H9 (cell line): ENCODE measurements around the gene LAIR1. TPM values are rescaled to one million over a fixed set of nuclear protein-coding genes. Genes with fewer than 3 reads are reported as not detected.

Source experiments
- DNase-seq: peaks from one replicate; pipeline ENCODE4 v3.0.0-alpha.2; 2017
- H2AFZ ChIP-seq: one replicate; pipeline ENCODE4 v1.6.1; 2013; ENCODE audit warnings: mild to moderate bottlenecking, low read length, control low read depth, moderate library complexity
- H2AK5ac ChIP-seq: 2 replicates; pipeline ENCODE4 v1.6.1; 2013; ENCODE audit warnings: low read length, control low read depth, mixed read lengths; ENCODE audit not compliant: insufficient read length
- H2BK120ac ChIP-seq: one replicate; pipeline ENCODE4 v1.6.1; 2013; ENCODE audit warnings: low read depth, mild to moderate bottlenecking, low read length, control low read depth, inconsistent platforms; ENCODE audit not compliant: poor library complexity, severe bottlenecking
- H2BK12ac ChIP-seq: 2 replicates; pipeline ENCODE4 v1.6.1; 2013; ENCODE audit warnings: low read length, control low read depth, mixed read lengths, low read depth; ENCODE audit not compliant: insufficient read length
- H2BK15ac ChIP-seq: 2 replicates; pipeline ENCODE4 v1.6.1; 2013; ENCODE audit warnings: low read depth, low read length, control low read depth
- H2BK20ac ChIP-seq: one replicate; pipeline ENCODE4 v1.6.1; 2013; ENCODE audit warnings: low read depth, mild to moderate bottlenecking, low read length, control low read depth, inconsistent platforms; ENCODE audit not compliant: poor library complexity, severe bottlenecking
- H2BK5ac ChIP-seq: 2 replicates; pipeline ENCODE4 v1.6.1; 2013; ENCODE audit warnings: low read length, control low read depth, mixed read lengths; ENCODE audit not compliant: insufficient read length
- H3K14ac ChIP-seq: 2 replicates; pipeline ENCODE4 v1.6.1; 2013; ENCODE audit warnings: low read length, control low read depth; ENCODE audit not compliant: insufficient read depth
- H3K18ac ChIP-seq: 2 replicates; pipeline ENCODE4 v1.6.1; 2013; ENCODE audit warnings: low read depth, mild to moderate bottlenecking, mixed read lengths, low read length, control low read depth; ENCODE audit not compliant: insufficient read length
- H3K23ac ChIP-seq: 2 replicates; pipeline ENCODE4 v1.6.1; 2013; ENCODE audit warnings: low read length, control low read depth, mixed read lengths, low read depth; ENCODE audit not compliant: insufficient read length
- H3K23me2 ChIP-seq: 2 replicates; pipeline ENCODE4 v1.6.1; 2013; ENCODE audit warnings: low read depth, mild to moderate bottlenecking, mixed read lengths, low read length, control low read depth; ENCODE audit not compliant: insufficient read length, poor library complexity, severe bottlenecking
- H3K27ac ChIP-seq: 2 replicates; pipeline ENCODE4 v1.5.1; 2013; ENCODE audit warnings: low read length, control low read depth, mixed read lengths, low read depth; ENCODE audit not compliant: insufficient read length
- H3K27me3 ChIP-seq: 2 replicates; pipeline ENCODE4 v1.6.1; 2013; ENCODE audit warnings: low read length, control low read depth, inconsistent platforms; ENCODE audit not compliant: insufficient read depth
- H3K4ac ChIP-seq: 2 replicates; pipeline ENCODE4 v1.6.1; 2013; ENCODE audit warnings: low read depth, mild to moderate bottlenecking, control low read depth, inconsistent platforms, low read length, moderate library complexity
- H3K4me1 ChIP-seq: 2 replicates; pipeline ENCODE4 v1.6.1; 2013; ENCODE audit warnings: low read length, control low read depth, inconsistent platforms; ENCODE audit not compliant: insufficient read depth
- H3K4me2 ChIP-seq: 2 replicates; pipeline ENCODE4 v1.6.1; 2013; ENCODE audit warnings: low read length, control low read depth, mixed read lengths; ENCODE audit not compliant: insufficient read length, insufficient read depth
- H3K56ac ChIP-seq: 2 replicates; pipeline ENCODE4 v1.6.1; 2013; ENCODE audit warnings: low read depth, mild to moderate bottlenecking, mixed read lengths, low read length, control low read depth; ENCODE audit not compliant: insufficient read length
- H3K79me1 ChIP-seq: 2 replicates; pipeline ENCODE4 v1.6.1; 2013; ENCODE audit warnings: low read depth, mild to moderate bottlenecking, moderate library complexity, low read length, control low read depth, inconsistent platforms; ENCODE audit not compliant: insufficient read depth, poor library complexity, severe bottlenecking
- H3K79me2 ChIP-seq: 2 replicates; pipeline ENCODE4 v1.6.1; 2013; ENCODE audit warnings: low read length, control low read depth, inconsistent platforms; ENCODE audit not compliant: insufficient read depth
- H3K9ac ChIP-seq: 2 replicates; pipeline ENCODE4 v1.6.1; 2013; ENCODE audit warnings: low read length, control low read depth, mixed read lengths; ENCODE audit not compliant: insufficient read length; ENCODE audit errors: extremely low read depth
- H3K9me3 ChIP-seq: one replicate; pipeline ENCODE4 v1.6.1; 2013; ENCODE audit warnings: low read depth, low read length, inconsistent platforms; ENCODE audit not compliant: control insufficient read depth
- H3T11ph ChIP-seq: one replicate; pipeline ENCODE4 v1.6.1; 2013; ENCODE audit warnings: mild to moderate bottlenecking, low read length, control low read depth, inconsistent platforms
- H4K20me1 ChIP-seq: one replicate; pipeline ENCODE4 v1.6.1; 2013; ENCODE audit not compliant: control insufficient read depth, insufficient read length, insufficient read depth
- H4K5ac ChIP-seq: 2 replicates; pipeline ENCODE4 v1.6.1; 2013; ENCODE audit warnings: low read depth, mild to moderate bottlenecking, mixed read lengths, low read length, control low read depth; ENCODE audit not compliant: insufficient read length
- H4K8ac ChIP-seq: replicated peaks from 2 replicates; pipeline ENCODE4 v1.6.1; 2013; ENCODE audit warnings: low read length, control low read depth, mixed read lengths, low read depth; ENCODE audit not compliant: insufficient read length
- H4K91ac ChIP-seq: 2 replicates; pipeline ENCODE4 v1.6.1; 2013; ENCODE audit warnings: low read depth, mild to moderate bottlenecking, moderate library complexity, mixed read lengths, low read length, control low read depth; ENCODE audit not compliant: insufficient read length
- H3K27ac Mint-ChIP-seq, 3 experiments: 2 replicates in 2 of 3; 3 replicates in 1 of 3; pipeline ENCODE4 v1.8.0; 2020 to 2021; ENCODE audit warnings: mixed read lengths in 3 of 3, mild to moderate bottlenecking in 1 of 3, moderate library complexity in 1 of 3
- H3K27me3 Mint-ChIP-seq: 2 replicates; pipeline ENCODE4 v1.8.0; 2021; ENCODE audit warnings: low read depth, mild to moderate bottlenecking, moderate library complexity, mixed read lengths
- H3K36me3 Mint-ChIP-seq, 3 experiments: 2 replicates in 2 of 3; 3 replicates in 1 of 3; pipeline ENCODE4 v1.8.0; 2020 to 2021; ENCODE audit warnings: low read depth in 3 of 3, mixed read lengths in 3 of 3; ENCODE audit not compliant: insufficient read depth in 1 of 3
- H3K4me1 Mint-ChIP-seq, 2 experiments: 2 replicates each; pipeline ENCODE4 v1.8.0; 2020; ENCODE audit warnings: mixed read lengths in 2 of 2
- H3K4me3 Mint-ChIP-seq, 2 experiments: 2 replicates in 1 of 2; 3 replicates in 1 of 2; pipeline ENCODE4 v1.8.0; 2020 to 2021; ENCODE audit warnings: mild to moderate bottlenecking in 2 of 2, mixed read lengths in 2 of 2, moderate library complexity in 1 of 2
- H3K9me3 Mint-ChIP-seq, 2 experiments: 2 replicates in 1 of 2; 3 replicates in 1 of 2; pipeline ENCODE4 v1.8.0; 2020; ENCODE audit warnings: mild to moderate bottlenecking in 2 of 2, mixed read lengths in 2 of 2, moderate library complexity in 1 of 2
- WGBS: extraction: QIAGEN DNeasy Blood & Tissue Kit; methylation state at CpG from one replicate; pipeline ENCODE4 v1.1.7; 2013; ENCODE audit warnings: missing lambda C conversion rate, low lambda C conversion rate, mixed read lengths; ENCODE audit not compliant: insufficient read length; ENCODE audit errors: extremely low coverage; 5-methylcytosine and 5-hydroxymethylcytosine counted together
- total RNA-seq: library from RNA; stranded (reverse); gene quantifications from 2 replicates; pipeline ENCODE4 v1.2.1, GENCODE V29; 2021
- TF ChIP-seq, protein P1 (sequence below): fragments of 200-600 bp; sonication (generic); conservative IDR thresholded peaks from 3 replicates; pipeline ENCODE4 v1.8.0; 2021; ENCODE audit warnings: antibody characterized with exemption, mild to moderate bottlenecking

Gene LAIR1
- total RNA-seq, 1 experiment from 2014 or later = not detected

DNA sequence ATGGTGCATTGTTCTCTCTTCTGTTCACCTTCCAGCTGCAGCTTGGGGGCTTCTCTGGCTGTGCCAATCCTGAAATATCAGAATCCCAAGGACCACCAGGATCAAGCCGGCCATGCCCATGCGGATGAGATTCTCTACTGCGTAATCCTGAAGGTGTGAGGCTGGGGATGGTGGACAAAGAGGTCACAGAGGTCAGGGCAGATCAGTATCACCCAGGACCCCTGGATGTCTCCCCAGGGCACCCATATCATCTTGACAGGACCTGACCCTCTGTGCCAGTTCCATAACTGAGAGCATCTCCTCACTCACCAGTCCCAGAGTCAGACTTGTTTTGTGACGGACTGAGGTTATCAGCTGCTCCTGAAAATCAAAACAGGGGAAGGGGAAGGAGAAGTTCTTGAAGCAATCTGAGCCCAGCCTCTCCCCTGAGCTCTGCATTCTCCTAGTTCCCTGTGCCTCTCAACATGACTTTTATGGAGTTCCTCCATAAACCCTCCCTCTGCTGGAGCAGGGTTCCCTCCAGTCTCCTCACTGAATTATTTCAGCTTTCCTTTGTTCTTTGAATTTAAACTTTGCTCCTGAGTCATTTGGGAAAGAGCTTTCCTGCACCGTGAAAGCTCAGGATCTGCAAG is 57.2 kb downstream of the LAIR1 start:
- H3K27me3 ChIP-seq = no peaks in the 10 kb centered on the region
- WGBS = no CpG with 5 or more reads among the region's 5 CpGs
- H3K27me3 Mint-ChIP-seq = peaks cover 55% of the 10 kb centered on the region

More for the DNA sequence above, 57.2 kb downstream of the LAIR1 start:
- Mint-ChIP-seq H3K4me3 (no peak overlapping the region), H3K36me3 (no peaks in the 10 kb centered on the region), H3K9me3 (peaks cover 5 to 71% of the 10 kb centered on the region in 2 experiments; a peak in 4 of 5 replicates), H3K4me1 (no peaks in the 10 kb centered on the region), H3K27ac (no peak overlapping the region)
- Histone ChIP-seq H2BK120ac (no peak overlapping the region), H4K20me1 (no peaks in the 10 kb centered on the region), H3K14ac (no peak overlapping the region), H2BK5ac (no peak overlapping the region), H3K23ac (no peak overlapping the region), H3K18ac (no peak overlapping the region), H2AFZ (no peak overlapping the region), H4K5ac (no peak overlapping the region), H4K91ac (no peak overlapping the region), H3K56ac (no peak overlapping the region), H3K4me2 (no peak overlapping the region), H4K8ac (no peak overlapping the region), H3K4ac (no peak overlapping the region), H3K9ac (no peak overlapping the region), H3K79me2 (no peaks in the 10 kb centered on the region), H3T11ph (no peak overlapping the region), H2AK5ac (no peak overlapping the region), H3K9me3 (no peaks in the 10 kb centered on the region), H2BK20ac (no peak overlapping the region), H2BK15ac (no peak overlapping the region), H3K79me1 (no peaks in the 10 kb centered on the region), H3K23me2 (no peaks in the 10 kb centered on the region), H3K27ac (no peak overlapping the region), H2BK12ac (no peak overlapping the region), H3K4me1 (no peaks in the 10 kb centered on the region)
- TF ChIP-seq, protein P1, sequence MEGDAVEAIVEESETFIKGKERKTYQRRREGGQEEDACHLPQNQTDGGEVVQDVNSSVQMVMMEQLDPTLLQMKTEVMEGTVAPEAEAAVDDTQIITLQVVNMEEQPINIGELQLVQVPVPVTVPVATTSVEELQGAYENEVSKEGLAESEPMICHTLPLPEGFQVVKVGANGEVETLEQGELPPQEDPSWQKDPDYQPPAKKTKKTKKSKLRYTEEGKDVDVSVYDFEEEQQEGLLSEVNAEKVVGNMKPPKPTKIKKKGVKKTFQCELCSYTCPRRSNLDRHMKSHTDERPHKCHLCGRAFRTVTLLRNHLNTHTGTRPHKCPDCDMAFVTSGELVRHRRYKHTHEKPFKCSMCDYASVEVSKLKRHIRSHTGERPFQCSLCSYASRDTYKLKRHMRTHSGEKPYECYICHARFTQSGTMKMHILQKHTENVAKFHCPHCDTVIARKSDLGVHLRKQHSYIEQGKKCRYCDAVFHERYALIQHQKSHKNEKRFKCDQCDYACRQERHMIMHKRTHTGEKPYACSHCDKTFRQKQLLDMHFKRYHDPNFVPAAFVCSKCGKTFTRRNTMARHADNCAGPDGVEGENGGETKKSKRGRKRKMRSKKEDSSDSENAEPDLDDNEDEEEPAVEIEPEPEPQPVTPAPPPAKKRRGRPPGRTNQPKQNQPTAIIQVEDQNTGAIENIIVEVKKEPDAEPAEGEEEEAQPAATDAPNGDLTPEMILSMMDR = no peak
- DNase-seq = no peak
